ENCODE results near the gene CEACAM6. TPM values are rescaled to one million over a fixed set of nuclear protein-coding genes. Genes with fewer than 3 reads are reported as not detected.

Gene CEACAM6
- total RNA-seq, 1 donor from 2014 or later, result not detected

- DNase-seq (ENCODE audit: low read depth), result no peak
Measured at GRCh38 chr19:41796362-41796761, 41.0 kb downstream of the CEACAM6 start, which contains the start of gene CEACAM3. Gene CEACAM3, plus strand, starts transcription at chr19:41796587. Its CDS starts 91 bp downstream, at chr19:41796678.

- no peak for DNase-seq (ENCODE audit: low read depth)
Measured at GRCh38 chr19:41796901-41797300, 41.6 kb downstream of the CEACAM6 start.

GRCh38 chr19:41799444-41800000 lies 44.2 kb downstream of the CEACAM6 start:
- DNase-seq (ENCODE audit: low read depth), result peak; percentile 47

- DNase-seq (ENCODE audit: low read depth), result no peak
Measured at GRCh38 chr19:41801031-41801430, 45.7 kb downstream of the CEACAM6 start.

DNA sequence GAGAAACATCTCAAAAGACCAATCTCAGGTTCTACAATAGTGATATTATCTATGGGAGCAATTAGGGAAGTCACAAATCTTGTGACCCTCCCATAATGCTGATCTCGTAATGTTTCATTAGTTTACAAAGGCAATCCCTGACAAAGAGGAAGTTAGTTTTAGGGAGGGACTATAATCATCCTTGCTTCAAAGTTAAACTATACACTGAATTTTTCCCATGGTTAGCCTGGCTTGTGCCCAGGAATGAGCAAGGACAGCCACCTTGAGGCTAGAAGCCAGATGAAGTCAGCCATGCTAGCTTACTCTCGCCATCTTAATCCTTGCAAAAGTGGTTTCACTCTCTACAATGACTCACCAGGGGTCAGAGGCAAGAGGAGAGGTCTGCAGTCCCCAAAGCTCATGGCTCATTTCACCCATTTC lies 46.5 kb downstream of the CEACAM6 start:
- DNase-seq (ENCODE audit: low read depth), result peak; percentile 3

GRCh38 chr19:41802770-41803169 lies 47.4 kb downstream of the CEACAM6 start:
- DNase-seq (ENCODE audit: low read depth), result no peak

- DNase-seq (ENCODE audit: low read depth), result no peak
Measured at GRCh38 chr19:41804336-41804735, 49.0 kb downstream of the CEACAM6 start.

GRCh38 chr19:41807176-41807575 lies 51.8 kb downstream of the CEACAM6 start:
- no peak for DNase-seq (ENCODE audit: low read depth)

DNA sequence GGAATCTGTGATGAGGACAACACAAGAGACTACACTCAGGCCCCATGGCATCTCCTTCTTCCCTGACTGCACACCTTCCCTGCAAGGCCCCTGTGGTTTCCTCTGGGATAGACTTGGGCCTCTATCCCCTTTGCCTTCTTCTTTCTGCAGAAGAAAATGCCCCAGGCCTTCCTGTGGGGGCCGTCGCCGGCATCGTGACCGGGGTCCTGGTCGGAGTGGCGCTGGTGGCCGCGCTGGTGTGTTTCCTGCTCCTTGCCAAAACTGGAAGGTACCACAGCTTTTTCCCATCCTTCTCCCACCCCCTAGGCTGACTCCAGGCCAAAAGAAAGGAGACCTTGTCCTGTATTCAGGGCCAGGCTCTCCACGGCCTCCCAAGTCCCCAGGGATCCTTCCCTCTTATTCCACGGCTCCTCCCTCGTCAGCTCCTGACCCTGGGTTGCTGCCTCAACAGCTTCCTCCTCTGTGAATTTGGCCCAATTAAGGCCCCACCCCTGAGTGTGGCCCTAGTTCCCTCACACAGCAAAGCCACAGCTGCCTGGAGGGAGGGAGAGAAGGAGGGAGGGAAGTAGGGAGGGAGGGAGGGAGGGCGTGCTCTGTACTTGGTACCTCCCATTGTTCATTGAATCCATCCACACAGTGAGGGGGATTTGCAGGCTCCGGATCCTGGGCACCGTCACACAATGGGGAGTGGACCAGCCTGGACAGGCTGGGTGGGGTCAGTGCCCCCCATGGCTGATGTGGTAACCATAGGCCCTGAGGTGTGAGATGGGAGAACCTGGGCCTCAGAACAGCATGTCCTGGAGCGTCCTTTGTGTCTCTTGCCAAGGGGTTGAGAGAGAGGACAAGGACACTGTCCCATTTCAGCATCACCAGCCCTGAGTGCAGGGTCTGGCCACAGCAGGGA lies 53.6 kb downstream of the CEACAM6 start:
- DNase-seq (ENCODE audit: low read depth), result no peak

DNA sequence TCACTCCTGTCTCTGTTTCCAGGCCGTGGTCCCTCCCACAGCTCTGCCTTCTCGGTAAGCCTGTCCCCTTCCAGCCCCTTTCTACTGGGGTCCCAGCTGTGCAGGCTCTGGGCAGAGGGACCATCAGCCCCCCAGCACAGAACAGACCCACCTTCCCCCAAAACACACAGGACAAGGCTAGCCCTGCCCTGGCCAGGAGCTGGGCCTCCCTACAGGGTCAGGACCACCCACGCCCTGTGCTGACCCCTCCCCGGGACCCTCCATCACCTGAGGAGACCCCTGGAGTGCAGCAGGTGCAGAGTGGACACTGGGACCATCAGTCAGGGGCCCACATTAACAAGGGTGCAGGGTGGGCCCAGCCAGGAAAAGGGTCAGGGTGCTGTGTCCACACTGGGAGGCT lies 55.0 kb downstream of the CEACAM6 start:
- no peak for DNase-seq (ENCODE audit: low read depth)

GRCh38 chr19:41811036-41811435 lies 55.7 kb downstream of the CEACAM6 start:
- DNase-seq (ENCODE audit: low read depth), result no peak

DNA sequence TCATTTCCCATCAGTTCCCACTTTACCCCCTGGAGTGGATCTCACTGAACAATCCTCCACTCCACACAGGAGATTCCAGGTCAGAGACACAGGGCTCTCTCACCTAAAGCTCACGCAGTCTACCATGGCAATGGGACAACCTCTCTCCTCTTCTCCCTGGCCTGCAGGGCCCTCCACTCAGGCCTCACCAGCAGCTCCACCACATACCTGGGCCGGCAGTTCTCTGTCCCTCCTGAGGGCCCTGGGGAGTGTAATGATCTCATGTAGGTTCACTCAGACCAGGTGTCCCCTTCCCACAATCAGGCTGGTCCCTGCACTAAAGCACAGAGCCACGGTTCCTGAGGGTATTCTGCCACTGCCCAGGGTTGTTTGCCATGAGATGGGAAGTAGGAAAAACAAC lies 56.7 kb downstream of the CEACAM6 start:
- no peak for DNase-seq (ENCODE audit: low read depth)

GRCh38 chr19:41813911-41814310 lies 58.6 kb downstream of the CEACAM6 start:
- DNase-seq (ENCODE audit: low read depth), result no peak

GRCh38 chr19:41815301-41815700 lies 60.0 kb downstream of the CEACAM6 start:
- DNase-seq (ENCODE audit: low read depth), result no peak

DNA sequence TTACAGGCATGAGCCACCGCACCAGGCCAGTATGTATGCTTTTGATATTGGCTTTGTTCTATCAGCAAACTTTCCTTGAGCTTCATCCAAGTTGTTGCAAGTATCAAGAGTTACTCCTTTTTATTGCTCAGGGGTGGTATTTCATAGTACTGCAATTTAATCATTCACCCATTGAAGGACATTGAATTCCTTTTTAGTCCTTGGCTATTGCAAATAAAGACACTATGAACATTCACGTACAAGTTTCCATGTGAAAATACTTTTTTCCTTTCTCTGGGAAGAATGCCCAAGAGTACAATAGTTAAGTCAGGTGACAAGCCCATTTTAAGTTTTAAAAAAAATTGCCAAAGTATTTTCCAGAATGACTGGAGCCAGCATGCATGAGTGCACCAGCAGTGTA lies 61.4 kb downstream of the CEACAM6 start:
- peak; percentile 6 for DNase-seq (ENCODE audit: low read depth)

DNA sequence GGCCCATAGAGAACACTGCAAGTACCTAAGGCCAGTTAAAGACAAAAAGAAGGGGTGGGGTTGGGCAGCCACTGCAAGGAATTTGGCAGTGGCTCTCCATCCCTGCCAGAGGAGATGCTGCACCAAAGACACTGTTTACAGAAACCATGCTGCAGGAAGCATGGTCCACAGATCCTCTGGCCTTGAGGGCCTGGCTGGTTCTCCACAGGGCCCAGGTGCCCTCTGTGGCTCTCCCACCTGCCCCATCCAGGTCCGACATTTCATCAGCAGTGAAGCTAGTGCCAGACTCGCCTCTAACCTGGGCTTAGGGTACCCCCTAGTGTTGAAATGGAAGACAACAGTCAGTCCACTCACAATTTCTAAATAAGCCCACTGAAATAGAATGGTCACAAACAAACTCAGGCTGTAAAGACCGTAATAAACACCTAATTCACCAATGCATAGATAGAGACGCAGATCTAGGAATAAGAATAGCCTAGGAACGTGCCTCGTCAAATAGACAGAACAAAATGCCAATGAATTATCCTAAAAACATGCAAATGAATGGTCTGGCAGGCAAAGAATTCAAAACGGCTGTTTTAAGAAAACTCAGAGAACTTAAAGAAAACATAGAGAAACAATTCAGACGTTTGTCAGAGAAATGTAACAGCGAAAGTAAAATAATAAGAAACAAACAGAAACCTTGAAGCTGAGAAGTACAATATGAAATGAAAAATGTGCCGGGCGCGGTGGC lies 65.8 kb downstream of the CEACAM6 start:
- DNase-seq (ENCODE audit: low read depth), result peak; percentile 35

Other genes with a start within 250 kb of the CEACAM6 start
- gene CEACAM21, start 179.4 kb upstream of the CEACAM6 start, total RNA-seq, result not detected in 2 replicates
- not detected in 2 replicates for gene CEACAM4, start 128.5 kb upstream of the CEACAM6 start, total RNA-seq
- gene CEACAM7, start 67.3 kb upstream of the CEACAM6 start, total RNA-seq, result not detected in 2 replicates
- not detected in 2 replicates for gene CEACAM5, start 46.9 kb upstream of the CEACAM6 start, total RNA-seq
- gene CEACAM3, start 41.1 kb downstream of the CEACAM6 start, total RNA-seq, result not detected in 2 replicates
- not detected in 2 replicates for gene LYPD4, start 89.2 kb downstream of the CEACAM6 start, total RNA-seq
- gene DMRTC2, start 89.5 kb downstream of the CEACAM6 start, total RNA-seq, result not detected in 2 replicates
- 1,170 and 2,293 TPM in 2 replicates for gene RPS19, start 104.7 kb downstream of the CEACAM6 start, total RNA-seq
- 0.10 TPM in 1 of 2 replicates, not detected in the other for gene CD79A, start 121.7 kb downstream of the CEACAM6 start, total RNA-seq
- 34.7 and 36.3 TPM in 2 replicates for gene ARHGEF1, start 127.7 kb downstream of the CEACAM6 start, total RNA-seq
- gene ERFL, start 172.9 kb downstream of the CEACAM6 start, total RNA-seq, result not detected in 2 replicates
- 71.8 and 108 TPM in 2 replicates for gene RABAC1, start 203.8 kb downstream of the CEACAM6 start, total RNA-seq
- 0.05 and 0.17 TPM in 2 replicates for gene ATP1A3, start 238.7 kb downstream of the CEACAM6 start, total RNA-seq

Data from renal cortical epithelial cell (primary cell).